HEK293T (cell line): Measurements from ENCODE around the gene DPH6.
"Not testable (repeated sequence)": the region's sequence is repeated elsewhere in the genome, so short reads cannot be mapped to it uniquely, and the experiment has no call there.

Experiments
- ARNT ChIP-seq: fragments of 450-650 bp; IDR thresholded peaks from 2 replicates; pipeline ENCODE4 v1.6.1; 2017; ENCODE audit warnings: mild to moderate bottlenecking
- BHLHE40 ChIP-seq: fragments of 450-650 bp; IDR thresholded peaks from 2 replicates; pipeline ENCODE4 v1.6.1; 2016; ENCODE audit warnings: mild to moderate bottlenecking, moderate library complexity, borderline replicate concordance
- CTBP1 ChIP-seq: fragments of 450-650 bp; IDR thresholded peaks from 2 replicates; pipeline ENCODE4 v1.6.1; 2016; ENCODE audit warnings: borderline replicate concordance
- ELF4 ChIP-seq: fragments of 450-650 bp; IDR thresholded peaks from 2 replicates; pipeline ENCODE4 v1.6.1; 2017; ENCODE audit warnings: antibody characterized with exemption
- FOXM1 ChIP-seq: fragments of 450-650 bp; IDR thresholded peaks from 2 replicates; pipeline ENCODE4 v1.6.1; 2017; ENCODE audit warnings: mild to moderate bottlenecking, borderline replicate concordance
- L3MBTL2 ChIP-seq: fragments of 450-650 bp; conservative IDR thresholded peaks from 2 replicates; pipeline ENCODE4 v1.6.1; 2016; ENCODE audit warnings: mild to moderate bottlenecking
- LEF1 ChIP-seq: fragments of 450-650 bp; IDR thresholded peaks from 2 replicates; pipeline ENCODE4 v1.6.1; 2017; ENCODE audit warnings: mild to moderate bottlenecking, borderline replicate concordance
- NFRKB ChIP-seq: fragments of 450-650 bp; IDR thresholded peaks from 2 replicates; pipeline ENCODE4 v1.6.1; 2016; ENCODE audit warnings: mild to moderate bottlenecking, moderate library complexity
- SP1 ChIP-seq: fragments of 450-650 bp; IDR thresholded peaks from 2 replicates; pipeline ENCODE4 v1.6.1; 2017
- TARDBP ChIP-seq: fragments of 450-650 bp; IDR thresholded peaks from 2 replicates; pipeline ENCODE4 v1.6.1; 2016
- ZNF384 ChIP-seq: fragments of 450-650 bp; IDR thresholded peaks from 2 replicates; pipeline ENCODE4 v1.6.1; 2016
- TF ChIP-seq, protein P1 (sequence below): fragments of 450-650 bp; IDR thresholded peaks from 2 replicates; pipeline ENCODE4 v1.6.1; 2016

GRCh38 chr15:35328836-35329235 lies 217.1 kb downstream of the DPH6 start:
- TF ChIP-seq L3MBTL2, BHLHE40, LEF1, ELF4, ARNT, ZNF384, CTBP1, FOXM1, SP1, TARDBP, NFRKB: not testable (repeated sequence)
- TF ChIP-seq, protein P1, sequence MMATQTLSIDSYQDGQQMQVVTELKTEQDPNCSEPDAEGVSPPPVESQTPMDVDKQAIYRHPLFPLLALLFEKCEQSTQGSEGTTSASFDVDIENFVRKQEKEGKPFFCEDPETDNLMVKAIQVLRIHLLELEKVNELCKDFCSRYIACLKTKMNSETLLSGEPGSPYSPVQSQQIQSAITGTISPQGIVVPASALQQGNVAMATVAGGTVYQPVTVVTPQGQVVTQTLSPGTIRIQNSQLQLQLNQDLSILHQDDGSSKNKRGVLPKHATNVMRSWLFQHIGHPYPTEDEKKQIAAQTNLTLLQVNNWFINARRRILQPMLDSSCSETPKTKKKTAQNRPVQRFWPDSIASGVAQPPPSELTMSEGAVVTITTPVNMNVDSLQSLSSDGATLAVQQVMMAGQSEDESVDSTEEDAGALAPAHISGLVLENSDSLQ, result not testable (repeated sequence)
